Measurements from ENCODE around the gene CABLES1. TPM values are rescaled to one million over a fixed set of nuclear protein-coding genes. Genes with fewer than 3 reads are reported as not detected.
A peak's percentile ranks its signal among the peaks of the same experiment; 100 is the strongest.
"Not testable (repeated sequence)": the region's sequence is repeated elsewhere in the genome, so short reads cannot be mapped to it uniquely, and the experiment has no call there.

Gene CABLES1
- 5.7 and 8.9 TPM in 2 replicates for total RNA-seq (2014; rRNA removed; shearing (Covaris generic))
- polyA plus RNA-seq (2016; fragmentation: Nextera tagmentation; extraction: Ambion mirVana): 1.3 and 2.4 TPM in 2 replicates

GRCh38 chr18:23134780-23135549 lies at the start of gene CABLES1:
Gene CABLES1 (plus strand): TSS chr18:23135485. CDS start chr18:23135763, 278 bp downstream.
- H3K9me2 ChIP-seq (ENCODE audit: insufficient read depth): no peaks in the 10 kb centered on the region
- in situ Hi-C loops (cut with MboI): loop anchor here (10.0 kb wide), 1 partner anchor 220 kb away; no protein-coding TSS in a partner anchor
- H3K9me3 ChIP-seq (ENCODE audit: low read depth): no peaks in the 10 kb centered on the region
- DNase-seq: peak; percentile 76
- no peaks in the 10 kb centered on the region for H3K27me3 ChIP-seq (replicated peaks; ENCODE audit: insufficient read depth)
- H3K36me3 ChIP-seq (ENCODE audit: low read depth): no peaks in the 10 kb centered on the region
- peaks cover 14% of the 10 kb centered on the region for H3F3A ChIP-seq (ENCODE audit: insufficient read depth)
- no peak within 1 kb of the TSS for H3K27ac ChIP-seq
- H2AFZ ChIP-seq: peak within 1 kb of the TSS; percentile 83
- no peak for TF ChIP-seq EZH2 (IDR thresholded peaks at IDR 0.05; ENCODE audit: insufficient read depth, poor library complexity, severe bottlenecking)
- TF ChIP-seq EZH2phosphoT487 (IDR thresholded peaks at IDR 0.05; ENCODE audit: insufficient read depth, low read depth): no peak
- peak within 1 kb of the TSS; percentile 76 for H3K4me3 ChIP-seq
- H3K4me2 ChIP-seq (ENCODE audit: unreplicated experiment): peak within 1 kb of the TSS; percentile 90
- H3K79me2 ChIP-seq (ENCODE audit: insufficient read depth): peaks cover 35% of the 10 kb centered on the region
- 10 to 11% methylated on average over 59 to 67 of the region's 67 CpGs for WGBS, 2 experiments (ENCODE audit: low coverage in 1 of 2, low lambda C conversion rate in 2 of 2, missing lambda C conversion rate in 2 of 2)
- H3K9ac ChIP-seq: peak within 1 kb of the TSS; percentile 74
- H4K20me1 ChIP-seq (ENCODE audit: insufficient read depth): no peaks in the 10 kb centered on the region
- H3K4me1 ChIP-seq (ENCODE audit: insufficient read depth): peaks cover 12% of the 10 kb centered on the region; the same call in 1 of the 2 replicates

- no peaks in the 10 kb centered on the region; the same call in 1 of the 2 replicates for H3F3A ChIP-seq (ENCODE audit: insufficient read depth)
- no peaks in the 10 kb centered on the region for H3K9me2 ChIP-seq (ENCODE audit: insufficient read depth)
- H3K27ac ChIP-seq: no peak overlapping the region
- H3K27me3 ChIP-seq (replicated peaks; ENCODE audit: insufficient read depth): no peaks in the 10 kb centered on the region
- no peak overlapping the region for H3K4me2 ChIP-seq (ENCODE audit: unreplicated experiment)
- no peak for DNase-seq
- H3K9ac ChIP-seq: no peak overlapping the region
- H3K9me3 ChIP-seq (ENCODE audit: low read depth): no peaks in the 10 kb centered on the region
- no peaks in the 10 kb centered on the region for H3K36me3 ChIP-seq (ENCODE audit: low read depth)
- H3K4me1 ChIP-seq (ENCODE audit: insufficient read depth): peaks cover 19% of the 10 kb centered on the region
- H2AFZ ChIP-seq: no peak overlapping the region
- H3K79me2 ChIP-seq (ENCODE audit: insufficient read depth): no peaks in the 10 kb centered on the region
- WGBS, 2 experiments (ENCODE audit: low coverage in 1 of 2, low lambda C conversion rate in 2 of 2, missing lambda C conversion rate in 2 of 2): 64 to 67% methylated on average over 3 of the region's 3 CpGs
- no peaks in the 10 kb centered on the region for H4K20me1 ChIP-seq (ENCODE audit: insufficient read depth)
- TF ChIP-seq EZH2 (IDR thresholded peaks at IDR 0.05; ENCODE audit: insufficient read depth, poor library complexity, severe bottlenecking) (no peak), EZH2phosphoT487 (IDR thresholded peaks at IDR 0.05; ENCODE audit: insufficient read depth, low read depth) (no peak)
- in situ Hi-C loops (cut with MboI): no loop called here
- H3K4me3 ChIP-seq: no peak overlapping the region
Measured at GRCh38 chr18:23087352-23087751, 47.9 kb upstream of the CABLES1 start.

- Histone ChIP-seq H3K9ac (no peak overlapping the region), H3K4me3 (no peak overlapping the region), H3K9me2 (ENCODE audit: insufficient read depth) (no peaks in the 10 kb centered on the region), H3K9me3 (ENCODE audit: low read depth) (no peaks in the 10 kb centered on the region), H3K27ac (no peak overlapping the region), H3K27me3 (replicated peaks; ENCODE audit: insufficient read depth) (no peaks in the 10 kb centered on the region), H3K4me1 (ENCODE audit: insufficient read depth) (peaks cover 19% of the 10 kb centered on the region), H3K36me3 (ENCODE audit: low read depth) (no peaks in the 10 kb centered on the region), H3K4me2 (ENCODE audit: unreplicated experiment) (no peak overlapping the region), H2AFZ (no peak overlapping the region), H3F3A (ENCODE audit: insufficient read depth) (no peaks in the 10 kb centered on the region; the same call in 1 of the 2 replicates), H4K20me1 (ENCODE audit: insufficient read depth) (no peaks in the 10 kb centered on the region), H3K79me2 (ENCODE audit: insufficient read depth) (no peaks in the 10 kb centered on the region)
- WGBS, 2 experiments (ENCODE audit: low coverage in 1 of 2, low lambda C conversion rate in 2 of 2, missing lambda C conversion rate in 2 of 2): 84 to 94% methylated on average over 7 of the region's 7 CpGs
- no peak for DNase-seq
- no peak for TF ChIP-seq EZH2phosphoT487 (IDR thresholded peaks at IDR 0.05; ENCODE audit: insufficient read depth, low read depth)
- no peak for TF ChIP-seq EZH2 (IDR thresholded peaks at IDR 0.05; ENCODE audit: insufficient read depth, poor library complexity, severe bottlenecking)
- in situ Hi-C loops (cut with MboI): no loop called here
Measured at GRCh38 chr18:23088310-23088709, 47.0 kb upstream of the CABLES1 start.

- H4K20me1 ChIP-seq (ENCODE audit: insufficient read depth); H3F3A ChIP-seq (ENCODE audit: insufficient read depth); in situ Hi-C loops (cut with MboI); H3K79me2 ChIP-seq (ENCODE audit: insufficient read depth); H3K36me3 ChIP-seq (ENCODE audit: low read depth); H3K9ac ChIP-seq; H3K9me2 ChIP-seq (ENCODE audit: insufficient read depth); H3K4me3 ChIP-seq; H3K27me3 ChIP-seq (replicated peaks; ENCODE audit: insufficient read depth); H3K9me3 ChIP-seq (ENCODE audit: low read depth): not testable (repeated sequence)
- peaks cover 19% of the 10 kb centered on the region for H3K4me1 ChIP-seq (ENCODE audit: insufficient read depth)
- peak overlapping the region; percentile 62 for H3K4me2 ChIP-seq (ENCODE audit: unreplicated experiment)
- H2AFZ ChIP-seq: peak overlapping the region; percentile 42
- H3K27ac ChIP-seq: peak overlapping the region; percentile 46
- WGBS, 2 experiments (ENCODE audit: low coverage in 1 of 2, low lambda C conversion rate in 2 of 2, missing lambda C conversion rate in 2 of 2): 76 to 77% methylated on average over 8 of the region's 8 CpGs
- peak; percentile 46 for DNase-seq
Measured at GRCh38 chr18:23091017-23091993, 44.0 kb upstream of the CABLES1 start.

Data from GM23248 (cell line).